CD4-positive, alpha-beta T cell treated with Interleukin-15 for 1 hour (primary cell): ENCODE results near the gene HLCS.

Experiments used
- DNase-seq: peaks from one replicate; pipeline ENCODE4 v3.0.0-alpha.2; 2020

The HLCS gene

DNA sequence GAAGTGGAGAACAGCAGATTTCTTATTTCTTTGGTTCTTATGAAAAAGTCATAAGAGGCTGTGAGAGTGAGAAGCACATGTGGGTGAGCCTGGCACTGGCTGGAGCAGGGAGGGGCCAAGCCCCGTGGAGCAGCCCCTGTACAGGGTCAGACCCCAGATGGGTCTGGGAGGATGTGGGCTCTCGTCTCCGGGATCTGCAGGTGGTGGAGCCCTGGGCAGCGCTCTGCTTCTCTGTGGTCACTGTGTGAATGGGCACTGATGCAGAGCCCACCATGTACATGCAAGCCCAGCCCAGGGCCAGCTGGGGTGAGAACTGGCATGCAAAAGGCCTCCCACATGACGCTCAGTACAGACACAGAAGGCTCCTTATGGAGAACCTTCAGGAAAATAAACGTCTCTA, 200.0 kb downstream of the HLCS start:
- no peak for DNase-seq

- no peak for DNase-seq
These were observed 201.2 kb downstream of the HLCS start for GRCh38 chr21:36765229-36765628.

- no peak for DNase-seq
These were observed 203.2 kb downstream of the HLCS start for GRCh38 chr21:36763305-36763704.

- DNase-seq, result no peak
These were observed 203.8 kb downstream of the HLCS start for GRCh38 chr21:36762642-36763041.

- DNase-seq, result no peak
These were observed 204.8 kb downstream of the HLCS start for GRCh38 chr21:36761685-36762084.

- DNase-seq, result no peak
These were observed 207.0 kb downstream of the HLCS start for GRCh38 chr21:36759348-36760083.

DNA sequence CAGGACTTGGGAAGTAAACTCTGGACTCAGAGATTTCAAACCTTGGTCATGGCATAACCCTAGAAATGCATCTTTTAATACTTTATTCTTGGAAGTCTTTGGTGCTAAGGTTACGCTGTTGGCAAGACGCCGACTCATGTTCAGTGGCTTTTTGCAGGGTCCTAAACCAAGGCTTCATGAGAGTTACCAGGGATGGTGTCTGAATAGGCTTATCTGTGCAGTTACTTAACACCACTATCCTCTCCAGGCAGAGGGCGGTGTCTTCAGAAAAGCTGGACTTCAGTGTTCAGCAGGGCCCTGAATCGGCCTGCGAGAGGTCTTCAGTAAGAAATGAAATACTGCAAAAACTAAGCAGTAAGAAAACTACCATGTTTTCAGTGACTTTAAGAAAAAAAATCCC, 209.3 kb downstream of the HLCS start:
- DNase-seq, result no peak

- DNase-seq, result no peak
These were observed 209.9 kb downstream of the HLCS start for GRCh38 chr21:36756527-36756926.

DNA sequence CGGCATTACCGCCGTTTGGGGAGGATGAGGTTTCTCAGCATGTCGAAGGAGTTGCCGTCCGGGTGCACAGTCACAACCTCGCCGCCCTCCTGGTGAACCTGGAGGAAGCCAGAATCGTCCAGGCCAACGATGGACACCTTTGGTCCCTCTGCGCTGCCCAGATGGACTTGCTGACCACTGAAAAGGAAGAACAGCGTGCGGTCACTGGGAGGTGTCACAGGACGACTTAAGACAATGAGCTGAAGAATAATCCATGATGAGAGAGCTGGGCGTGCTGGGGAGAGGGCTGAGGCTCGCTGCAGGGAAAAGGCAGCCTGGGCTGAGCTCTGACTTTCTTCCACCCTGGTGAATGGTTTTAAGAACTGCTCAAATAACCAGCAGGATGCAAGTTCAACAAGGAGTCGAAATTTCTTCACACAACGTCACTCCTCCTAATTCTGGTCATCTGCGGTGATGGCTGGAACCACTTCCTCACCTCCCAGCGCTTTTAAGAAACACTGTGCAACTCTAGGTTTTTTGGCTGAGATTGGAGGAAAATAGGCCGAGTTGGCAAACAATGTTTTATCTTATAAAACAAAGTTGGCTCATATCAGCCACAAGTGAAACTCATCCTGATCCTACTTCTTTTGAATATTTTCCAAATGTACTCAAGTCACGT, 212.1 kb downstream of the HLCS start:
- no peak for DNase-seq

DNA sequence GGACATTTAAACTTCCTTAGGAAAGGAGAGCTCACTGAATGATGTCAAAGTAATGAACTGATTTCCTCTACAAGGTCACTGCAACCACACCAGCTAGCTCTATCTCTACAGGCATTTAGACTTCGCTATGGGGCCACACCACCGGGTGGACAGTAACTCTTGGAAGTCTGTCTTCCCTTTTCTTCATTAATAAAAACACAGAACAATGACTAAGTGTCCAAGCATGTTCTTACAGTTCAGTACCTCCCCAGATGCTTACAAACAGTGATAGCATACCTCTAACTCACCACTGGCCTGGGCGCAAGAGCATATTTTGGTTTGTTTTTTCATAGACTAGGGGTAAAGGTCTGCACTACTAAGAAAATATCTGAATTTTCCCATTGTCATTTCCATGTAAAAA, 212.9 kb downstream of the HLCS start:
- no peak for DNase-seq

GRCh38 chr21:36751383-36751782, 215.1 kb downstream of the HLCS start:
- no peak for DNase-seq

GRCh38 chr21:36750576-36750959, 215.9 kb downstream of the HLCS start:
- DNase-seq, result no peak

GRCh38 chr21:36749935-36750575, 216.4 kb downstream of the HLCS start:
- no peak for DNase-seq

DNA sequence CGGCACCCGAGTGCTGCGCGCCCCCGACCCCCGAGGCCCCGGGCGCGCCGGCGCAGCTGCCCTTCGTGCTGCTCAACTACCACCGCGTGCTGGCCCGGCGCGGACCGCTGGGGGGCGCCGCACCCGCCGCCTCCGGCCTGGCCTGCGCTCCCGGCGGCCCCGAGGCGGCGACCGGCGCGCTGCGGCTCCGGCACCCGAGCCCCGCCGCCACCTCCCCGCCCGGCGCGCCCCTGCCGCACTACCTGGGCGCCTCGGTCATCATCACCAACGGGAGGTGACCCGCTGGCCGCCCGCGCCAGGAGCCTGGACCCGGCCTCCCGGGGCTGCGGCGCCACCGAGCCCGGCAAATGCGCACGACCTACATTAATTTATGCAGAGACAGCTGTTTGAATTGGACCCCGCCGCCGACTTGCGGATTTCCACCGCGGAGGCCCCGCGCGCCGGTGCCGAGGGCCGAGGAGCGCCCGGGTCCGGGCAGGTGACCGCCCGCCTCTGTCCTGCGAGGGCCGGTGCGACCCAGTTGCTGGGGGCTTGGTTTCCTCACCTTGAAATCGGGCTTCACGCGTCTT, 218.6 kb downstream of the HLCS start:
- DNase-seq, result no peak

DNA sequence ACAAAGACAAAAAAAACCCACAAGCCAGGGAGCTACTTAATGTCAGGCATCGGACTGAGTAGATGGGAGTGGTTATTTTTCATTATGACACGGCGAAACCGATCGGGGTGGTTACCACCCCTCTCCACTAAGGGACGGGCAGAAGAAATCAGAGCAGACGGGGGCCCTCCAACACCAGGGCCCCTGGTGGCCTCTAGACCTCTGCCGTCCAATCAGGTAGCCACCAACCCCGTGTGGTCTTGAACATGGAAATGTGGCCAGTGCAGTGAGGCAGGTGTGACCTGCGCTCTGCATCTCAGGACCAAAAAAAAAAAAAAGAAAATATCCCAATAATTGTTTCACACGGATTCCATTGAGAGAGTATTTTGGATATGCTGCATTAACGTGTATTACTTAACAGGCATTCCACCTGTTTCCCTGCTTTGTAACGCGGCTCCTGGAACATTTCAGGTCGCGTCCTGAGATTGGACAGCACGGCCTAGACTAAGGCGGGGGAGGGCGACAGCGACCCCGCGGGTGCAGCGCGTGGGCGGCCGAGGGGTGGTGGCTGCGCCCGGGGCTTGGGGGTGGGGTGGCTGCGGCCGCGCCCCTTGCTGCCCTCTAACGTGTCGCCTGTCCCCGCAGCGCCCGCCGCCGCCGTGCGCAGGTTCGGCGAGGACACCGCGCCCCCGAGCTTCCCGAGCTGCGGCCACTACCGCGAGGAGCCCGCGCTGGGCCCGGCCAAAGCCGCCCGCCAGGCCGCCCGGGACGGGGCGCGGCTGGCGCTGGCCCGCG, 219.2 kb downstream of the HLCS start:
- DNase-seq, result no peak

DNA sequence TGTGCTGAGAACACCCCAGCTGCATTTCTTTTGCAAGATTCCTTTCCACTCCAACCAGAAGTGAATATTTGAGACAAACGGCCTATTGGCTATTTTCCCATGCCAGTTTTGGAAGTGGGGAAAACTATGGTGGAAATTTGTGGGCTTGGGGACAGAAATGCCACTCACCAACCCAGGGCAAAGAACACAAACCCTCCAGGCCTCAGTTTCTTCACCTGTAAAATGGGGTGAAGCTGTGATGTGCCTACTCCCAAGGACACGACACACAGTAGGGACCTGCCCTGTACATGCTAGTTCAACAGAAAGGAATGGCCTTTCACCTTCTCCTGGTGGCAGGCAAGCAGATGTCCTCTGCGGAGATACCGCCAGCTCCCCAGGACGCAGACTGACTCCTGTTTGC, 221.0 kb downstream of the HLCS start:
- no peak for DNase-seq

DNA sequence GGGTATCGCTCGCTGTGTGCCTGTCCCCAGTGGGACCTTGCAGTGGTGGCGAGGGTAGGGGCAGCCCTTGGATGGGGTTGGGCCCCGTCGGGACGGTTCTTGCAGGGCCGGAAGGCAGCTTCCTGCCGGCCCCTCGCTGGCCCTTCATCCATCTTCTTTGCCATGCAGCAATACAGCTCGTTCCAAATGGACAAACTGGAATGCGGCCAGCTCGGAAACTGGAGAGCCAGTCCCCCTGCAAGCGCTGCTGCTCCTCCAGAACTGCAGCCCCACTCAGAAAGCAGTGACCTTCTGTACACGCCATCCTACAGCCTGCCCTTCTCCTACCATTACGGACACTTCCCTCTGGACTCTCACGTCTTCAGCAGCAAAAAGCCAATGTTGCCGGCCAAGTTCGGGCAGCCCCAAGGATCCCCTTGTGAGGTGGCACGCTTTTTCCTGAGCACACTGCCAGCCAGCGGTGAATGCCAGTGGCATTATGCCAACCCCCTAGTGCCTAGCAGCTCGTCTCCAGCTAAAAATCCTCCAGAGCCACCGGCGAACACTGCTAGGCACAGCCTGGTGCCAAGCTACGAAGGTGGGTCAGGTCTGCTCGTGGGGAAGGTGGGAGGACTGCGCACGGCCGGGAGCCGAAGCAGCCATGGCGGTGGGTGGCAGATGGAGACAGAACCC, 221.8 kb downstream of the HLCS start:
- DNase-seq, result no peak

GRCh38 chr21:36744190-36744559, 222.3 kb downstream of the HLCS start:
- DNase-seq, result no peak

DNA sequence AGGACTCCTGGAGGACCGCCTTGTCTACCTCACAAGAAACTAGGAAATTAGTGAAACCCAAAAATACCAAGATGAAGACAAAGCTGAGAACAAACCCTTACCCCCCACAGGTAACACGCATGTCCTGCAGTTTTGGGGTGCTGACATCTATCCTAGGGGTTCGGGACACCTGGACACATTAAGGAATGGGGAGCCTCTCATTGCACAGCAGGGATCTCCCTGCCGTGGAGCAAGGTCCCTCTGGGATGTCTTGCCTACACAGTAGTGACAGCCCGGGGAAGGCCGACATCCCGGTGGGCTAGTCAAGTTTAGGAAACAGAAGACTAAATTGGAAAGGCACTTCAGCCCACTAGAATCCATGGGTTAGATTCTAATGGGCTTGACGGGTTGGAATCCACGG, 223.0 kb downstream of the HLCS start:
- DNase-seq, result no peak

- no peak for DNase-seq
These were observed 223.5 kb downstream of the HLCS start for GRCh38 chr21:36743008-36743407.

DNA sequence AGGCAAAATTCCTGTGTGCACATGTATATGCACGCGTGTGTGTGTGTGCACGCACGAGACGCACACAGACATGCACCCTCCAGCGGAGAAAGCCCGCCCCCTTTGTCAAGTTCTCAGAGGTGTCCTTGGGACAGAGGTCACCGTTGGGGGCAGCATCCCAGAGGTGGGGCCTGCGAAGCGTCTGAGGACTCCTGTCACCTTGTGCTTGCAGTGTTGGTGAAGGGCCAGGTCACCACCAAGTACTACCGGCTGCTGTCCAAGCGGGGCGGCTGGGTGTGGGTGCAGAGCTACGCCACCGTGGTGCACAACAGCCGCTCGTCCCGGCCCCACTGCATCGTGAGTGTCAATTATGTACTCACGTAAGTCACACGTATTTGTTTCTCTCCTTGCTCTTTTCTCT, 225.0 kb downstream of the HLCS start:
- no peak for DNase-seq

GRCh38 chr21:36738489-36739126, 227.9 kb downstream of the HLCS start:
- no peak for DNase-seq
